Colonic mucosa (tissue), 4 donors: ENCODE data around the gene MYOM3. TPM values are rescaled to one million over a fixed set of nuclear protein-coding genes. Genes with fewer than 3 reads are reported as not detected.
A peak's percentile ranks its signal among the peaks of the same experiment; 100 is the strongest.

Experiments
- DNase-seq: peaks from one replicate; pipeline ENCODE4 v3.0.0-alpha.2; 2020
- H3K27ac ChIP-seq: fragments of 200-600 bp; one replicate; pipeline ENCODE4 v1.8.0; 2021
- H3K27me3 ChIP-seq: fragments of 200-600 bp; one replicate; pipeline ENCODE4 v1.8.0; 2021
- H3K36me3 ChIP-seq: fragments of 200-600 bp; one replicate; pipeline ENCODE4 v1.8.0; 2021
- H3K4me1 ChIP-seq: fragments of 200-600 bp; one replicate; pipeline ENCODE4 v1.8.0; 2021; ENCODE audit warnings: mild to moderate bottlenecking
- H3K4me3 ChIP-seq: fragments of 200-600 bp; one replicate; pipeline ENCODE4 v1.8.0; 2021
- H3K9ac ChIP-seq, 2 donors: one replicate each; pipeline ENCODE4 v1.7.0; 2013; ENCODE audit warnings: control low read depth in 2 of 2, low read depth in 2 of 2, low read length in 2 of 2
- H3K9me3 ChIP-seq: fragments of 200-600 bp; one replicate; pipeline ENCODE4 v1.8.0; 2021
- CTCF ChIP-seq: fragments of 200-600 bp; IDR thresholded peaks from one replicate; pipeline ENCODE4 v1.8.0; 2022; ENCODE audit warnings: antibody characterized with exemption, mild to moderate bottlenecking
- intact Hi-C: fragments of 100-400 bp; cut with DNase I; formaldehyde crosslinking; loops from one replicate; pipeline ENCODE4 v1.14.1; 2022
- total RNA-seq, 2 donors: library from RNA; stranded (reverse); fragmentation: NEBNext Ultra II Directional in 1 of 2; extraction: Animal tissue kit (Norgen Biotek cat#: 25700) in 1 of 2; gene quantifications; one replicate each; pipeline ENCODE4 v1.2.1, GENCODE V29; 2021
- donor health status: healthy.
- donor health status: DM: no; HTN: no; CAD: no.
- donor health status: DM: no; HTN: no; CAD: no.

MYOM3 gene
- total RNA-seq, 2 donors from 2014 or later, result 1.8 to 3.3 TPM

DNA sequence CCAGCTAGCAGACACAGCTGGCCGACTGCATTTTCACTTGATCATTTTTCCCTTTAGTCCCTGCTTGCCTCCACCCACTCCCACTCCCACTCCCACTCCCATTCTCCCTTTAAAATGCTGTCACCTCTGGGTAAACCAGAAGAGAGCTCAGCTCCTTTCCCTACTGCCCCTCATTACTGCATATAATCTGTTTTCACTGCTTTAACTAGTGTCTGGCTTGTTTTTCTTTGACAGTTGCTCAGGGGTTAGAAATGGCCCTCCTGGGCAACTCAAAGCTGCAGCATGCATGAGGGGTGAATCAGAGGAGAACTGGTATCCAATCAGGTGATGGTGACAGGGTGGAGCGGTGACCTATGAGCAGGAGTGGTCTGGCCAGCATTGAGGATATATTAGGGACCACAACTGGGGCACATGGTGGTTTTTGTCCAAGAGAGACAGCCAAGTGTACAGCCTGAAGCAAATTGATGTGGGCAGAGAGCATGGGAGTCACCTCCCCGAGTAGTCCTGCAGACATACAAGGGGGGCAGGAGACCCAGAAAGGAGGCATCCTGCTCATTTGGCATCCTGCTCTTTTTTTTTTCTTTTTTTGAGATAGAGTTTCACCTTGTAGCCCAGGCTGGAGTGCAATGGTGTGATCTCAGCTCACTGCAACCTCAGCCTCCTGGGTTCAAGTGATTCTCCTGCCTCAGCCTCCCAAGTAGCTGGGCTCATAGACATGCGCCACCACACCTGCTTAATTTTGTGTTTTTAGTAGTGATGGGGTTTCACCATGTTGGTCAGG lies 89.2 kb downstream of the MYOM3 start:
- Histone ChIP-seq H3K36me3 (no peaks in the 10 kb centered on the region), H3K27ac (peak overlapping the region; percentile 67), H3K27me3 (no peaks in the 10 kb centered on the region), H3K9me3 (no peaks in the 10 kb centered on the region), H3K4me3 (no peak overlapping the region), H3K9ac (peak overlapping the region in 1 of 2 donors; percentile 73), H3K4me1 (peaks cover 6% of the 10 kb centered on the region)
- TF ChIP-seq CTCF, result no peak
- intact Hi-C loops, result no loop called here
- DNase-seq, result peak; percentile 58

GRCh38 chr1:24021403-24022266 lies 90.3 kb downstream of the MYOM3 start:
- peak; percentile 77 for DNase-seq
- Histone ChIP-seq H3K9ac (peak overlapping the region in 1 of 2 donors; percentile 73), H3K36me3 (no peaks in the 10 kb centered on the region), H3K27ac (peak overlapping the region; percentile 67), H3K4me3 (no peak overlapping the region), H3K27me3 (no peaks in the 10 kb centered on the region), H3K9me3 (no peaks in the 10 kb centered on the region), H3K4me1 (peaks cover 6% of the 10 kb centered on the region)
- intact Hi-C loops, result no loop called here
- TF ChIP-seq CTCF, result no peak

- H3K27ac ChIP-seq, result no peak overlapping the region
- H3K4me3 ChIP-seq, result no peak overlapping the region
- intact Hi-C loops, result no loop called here
- no peak for TF ChIP-seq CTCF
- no peaks in the 10 kb centered on the region for H3K27me3 ChIP-seq
- no peak for DNase-seq
- H3K9ac ChIP-seq, result no peak overlapping the region
- H3K4me1 ChIP-seq, result peaks cover 10% of the 10 kb centered on the region
- H3K36me3 ChIP-seq, result no peaks in the 10 kb centered on the region
- H3K9me3 ChIP-seq, result no peaks in the 10 kb centered on the region
These were observed 91.5 kb downstream of the MYOM3 start for GRCh38 chr1:24020470-24020869.

DNA sequence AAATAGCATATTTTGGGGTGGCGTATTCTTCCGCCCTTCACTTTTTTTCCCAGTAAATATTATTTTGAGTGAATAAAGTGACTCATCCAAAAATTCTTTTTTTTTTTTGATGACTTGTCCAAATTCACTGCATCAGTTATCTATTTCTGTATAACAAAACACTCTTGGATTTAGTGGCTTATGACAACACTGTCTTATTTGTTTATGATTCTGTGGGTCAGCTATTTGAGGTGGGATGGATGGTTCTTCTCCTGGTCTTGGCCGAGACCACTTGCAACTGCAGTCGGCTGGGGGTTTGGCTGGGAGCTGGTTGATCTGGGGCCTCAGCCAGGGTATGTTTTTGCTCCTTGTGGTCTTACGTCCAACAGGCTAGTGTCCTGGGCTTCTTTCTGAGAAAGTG lies 91.9 kb downstream of the MYOM3 start:
- intact Hi-C loops, result no loop called here
- no peak for TF ChIP-seq CTCF
- H3K9me3 ChIP-seq, result no peaks in the 10 kb centered on the region
- DNase-seq, result no peak
- H3K4me1 ChIP-seq, result peaks cover 10% of the 10 kb centered on the region
- no peak overlapping the region for H3K9ac ChIP-seq
- no peaks in the 10 kb centered on the region for H3K36me3 ChIP-seq
- no peak overlapping the region for H3K27ac ChIP-seq
- no peak overlapping the region for H3K4me3 ChIP-seq
- H3K27me3 ChIP-seq, result no peaks in the 10 kb centered on the region

DNA sequence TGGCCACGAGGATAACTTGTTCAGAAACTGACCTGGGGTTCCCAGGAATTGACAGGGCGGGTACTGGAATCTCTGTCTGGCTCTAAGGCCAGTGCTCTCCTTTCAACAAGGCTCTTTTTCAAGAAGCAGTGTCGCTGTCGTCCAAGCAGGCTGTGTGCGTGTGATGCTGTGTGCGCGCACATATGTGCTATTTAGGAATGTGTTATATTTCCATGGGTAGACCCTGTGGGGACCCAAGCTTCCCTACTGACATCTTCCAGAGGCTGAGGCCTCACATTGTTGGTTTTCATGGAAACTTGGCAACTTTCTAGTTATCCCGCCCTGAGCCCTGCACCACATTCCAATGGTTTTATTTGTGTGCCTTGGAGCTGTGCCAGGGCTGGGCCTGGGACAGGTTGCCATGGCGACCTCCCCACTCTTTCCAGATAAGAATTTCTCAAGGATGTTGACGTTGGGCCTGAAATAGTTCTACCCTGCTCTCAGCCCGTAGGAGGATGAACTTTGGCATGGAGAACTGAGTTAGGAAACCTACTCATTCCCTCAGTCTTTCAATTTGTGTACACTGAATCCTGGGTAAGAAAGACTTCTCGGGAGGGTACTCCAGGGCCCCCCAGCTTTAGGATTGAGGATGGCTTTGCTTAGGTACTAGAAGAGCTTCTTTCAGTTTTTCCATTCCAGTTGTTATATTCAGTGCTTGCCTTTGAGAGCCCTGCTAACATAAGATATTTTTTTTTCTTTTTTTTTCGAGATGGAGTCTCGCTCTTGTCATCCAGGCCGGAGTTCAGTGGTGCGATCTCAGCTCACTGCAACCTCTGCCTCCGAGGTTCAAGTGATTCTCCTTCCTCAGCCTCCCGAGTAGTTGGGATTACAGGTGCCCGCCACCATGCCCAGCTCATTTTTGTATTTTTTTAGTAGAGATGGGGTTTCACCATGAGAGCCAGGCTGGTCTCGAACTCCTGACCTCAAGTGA lies 93.0 kb downstream of the MYOM3 start:
- H3K27me3 ChIP-seq, result no peaks in the 10 kb centered on the region
- H3K9ac ChIP-seq, result peak overlapping the region in 1 of 2 donors; percentile 85
- TF ChIP-seq CTCF, result no peak
- H3K27ac ChIP-seq, result peak overlapping the region; percentile 72
- H3K4me3 ChIP-seq, result no peak overlapping the region
- intact Hi-C loops, result no loop called here
- H3K4me1 ChIP-seq, result peaks cover 10% of the 10 kb centered on the region
- H3K36me3 ChIP-seq, result no peaks in the 10 kb centered on the region
- no peaks in the 10 kb centered on the region for H3K9me3 ChIP-seq
- DNase-seq, result peak; percentile 98
